HepG2 (cell line): Measurements from ENCODE around the gene BCL2L1. TPM values are rescaled to one million over a fixed set of nuclear protein-coding genes. Genes with fewer than 3 reads are reported as not detected.

Experiments
- EEA1 ChIP-seq: sonication (generic); formaldehyde crosslinking; IDR thresholded peaks from 2 replicates; pipeline ENCODE4 v1.5.1; 2020; ENCODE audit warnings: mild to moderate bottlenecking, missing genetic modification reagents, borderline replicate concordance
- ESRRA ChIP-seq: sonication (generic); formaldehyde crosslinking; IDR thresholded peaks from 2 replicates; pipeline ENCODE4 v1.5.1; 2020; ENCODE audit warnings: mild to moderate bottlenecking, low read depth, missing genetic modification reagents
- GABPA ChIP-seq, 2 experiments: IDR thresholded peaks; 2 replicates each; pipeline ENCODE4 v1.6.1; 2011 to 2016; ENCODE audit warnings: low read depth in 2 of 2, low read length in 1 of 2, missing biosample characterization in 1 of 2, missing genetic modification characterization in 1 of 2
- HNRNPUL1 ChIP-seq: fragments of 200-400 bp; formaldehyde crosslinking; IDR thresholded peaks from 2 replicates; pipeline ENCODE4 v1.6.1; 2017; ENCODE audit warnings: low read depth, mild to moderate bottlenecking, low read length, moderate library complexity
- KAT7 ChIP-seq: IDR thresholded peaks from 2 replicates; pipeline ENCODE4 v1.6.1; 2018; ENCODE audit warnings: borderline replicate concordance, missing compliant biosample characterization
- MXI1 ChIP-seq: IDR thresholded peaks from 3 replicates; pipeline ENCODE4 v1.6.1; 2012; ENCODE audit warnings: low read depth, low read length, inconsistent platforms, borderline replicate concordance
- NKX3-1 ChIP-seq: sonication (generic); formaldehyde crosslinking; IDR thresholded peaks from 2 replicates; pipeline ENCODE4 v1.5.0; 2020; ENCODE audit warnings: missing genetic modification reagents
- NRL ChIP-seq: sonication (generic); formaldehyde crosslinking; IDR thresholded peaks from 2 replicates; pipeline ENCODE4 v1.5.0; 2020; ENCODE audit warnings: missing genetic modification reagents, mild to moderate bottlenecking, moderate library complexity, borderline replicate concordance
- PHF5A ChIP-seq: IDR thresholded peaks from one replicate; pipeline ENCODE4 v1.6.1; 2018; ENCODE audit warnings: low read depth, missing genetic modification reagents; ENCODE audit not compliant: unreplicated experiment
- RBFOX2 ChIP-seq: fragments of 200-400 bp; formaldehyde crosslinking; IDR thresholded peaks from 2 replicates; pipeline ENCODE4 v1.6.1; 2017; ENCODE audit warnings: low read depth, mild to moderate bottlenecking, low read length
- SMARCC2 ChIP-seq: fragments of 450-650 bp; IDR thresholded peaks from 2 replicates; pipeline ENCODE4 v1.6.1; 2017; ENCODE audit warnings: antibody characterized with exemption, mild to moderate bottlenecking
- SMARCE1 ChIP-seq: fragments of 450-650 bp; IDR thresholded peaks from 2 replicates; pipeline ENCODE4 v1.6.1; 2017; ENCODE audit warnings: borderline replicate concordance
- SOX13 ChIP-seq, 3 experiments: fragments of 450-650 bp in 1 of 3; sonication (generic) in 1 of 3; formaldehyde crosslinking in 1 of 3; IDR thresholded peaks in 2 of 3; conservative IDR thresholded peaks in 1 of 3; 2 replicates each; pipeline versions ENCODE4 v1.5.0 to v1.6.1; 2016 to 2020; ENCODE audit warnings: antibody characterized with exemption in 1 of 3, mild to moderate bottlenecking in 1 of 3, missing compliant biosample characterization in 1 of 3, missing genetic modification reagents in 1 of 3, moderate library complexity in 1 of 3
- TBX3 ChIP-seq: fragments of 450-650 bp; IDR thresholded peaks from 2 replicates; pipeline ENCODE4 v1.6.1; 2017; ENCODE audit warnings: antibody characterized with exemption, mild to moderate bottlenecking, inconsistent platforms, borderline replicate concordance
- ZNF20 ChIP-seq: sonication (generic); formaldehyde crosslinking; IDR thresholded peaks from 2 replicates; pipeline ENCODE4 v1.4.0; 2020; ENCODE audit warnings: mild to moderate bottlenecking, moderate library complexity, missing genetic modification reagents
- ZNF317 ChIP-seq: sonication (generic); formaldehyde crosslinking; IDR thresholded peaks from 2 replicates; pipeline ENCODE4 v1.5.0; 2020; ENCODE audit warnings: mild to moderate bottlenecking, missing genetic modification reagents
- ZNF644 ChIP-seq: IDR thresholded peaks from 2 replicates; pipeline ENCODE4 v1.6.1; 2016; ENCODE audit warnings: low read depth
- ZNF720 ChIP-seq: sonication (generic); formaldehyde crosslinking; IDR thresholded peaks from 2 replicates; pipeline ENCODE4 v1.4.0; 2020; ENCODE audit warnings: missing genetic modification reagents
- ZNF737 ChIP-seq: sonication (generic); formaldehyde crosslinking; IDR thresholded peaks from 2 replicates; pipeline ENCODE4 v1.5.0; 2020; ENCODE audit warnings: missing genetic modification reagents, mild to moderate bottlenecking, borderline replicate concordance
- ZNF772 ChIP-seq: sonication (generic); formaldehyde crosslinking; IDR thresholded peaks from 2 replicates; pipeline ENCODE4 v1.5.0; 2020; ENCODE audit warnings: mild to moderate bottlenecking, missing genetic modification reagents
- ZSCAN21 ChIP-seq: sonication (generic); formaldehyde crosslinking; IDR thresholded peaks from 2 replicates; pipeline ENCODE4 v1.8.0; 2022; ENCODE audit warnings: mild to moderate bottlenecking, missing genetic modification reagents, moderate library complexity, borderline replicate concordance
- polyA plus RNA-seq, 8 experiments: library from polyadenylated mRNA; depleted of rRNA in 3 of 8; stranded (reverse) in 7 of 8; unstranded in 1 of 8; fragments of >200 nt; fragmentation: Illumina TruSeq in 4 of 8; extraction: Trizol in 4 of 8; gene quantifications; 2 replicates each; pipeline versions ENCODE4 v1.2.1 to v1.2.3, GENCODE V29; 2011 to 2016; ENCODE audit warnings: low read depth in 4 of 8, missing spikeins in 1 of 8, mixed read lengths in 1 of 8; ENCODE audit not compliant: insufficient read depth in 1 of 8
- total RNA-seq, 5 experiments: library from RNA; depleted of rRNA; stranded (reverse); fragments of >200 nt; fragmentation: Illumina TruSeq; extraction: Trizol; gene quantifications; 2 replicates each; pipeline ENCODE4 v1.2.3, GENCODE V29; 2016; ENCODE audit warnings: low read depth in 1 of 5
- TF ChIP-seq, protein P1 (sequence below): sonication (generic); formaldehyde crosslinking; IDR thresholded peaks from 2 replicates; pipeline ENCODE4 v1.4.0; 2020; ENCODE audit warnings: missing genetic modification reagents
- TF ChIP-seq, protein P2 (sequence below): sonication (generic); formaldehyde crosslinking; conservative IDR thresholded peaks from 2 replicates; pipeline ENCODE4 v1.8.0; 2022; ENCODE audit warnings: missing genetic modification reagents
- TF ChIP-seq, protein P3 (sequence below): sonication (generic); formaldehyde crosslinking; IDR thresholded peaks from 2 replicates; pipeline ENCODE4 v1.9.0; 2021; ENCODE audit warnings: missing genetic modification reagents, borderline replicate concordance

The BCL2L1 gene
- total and polyA plus RNA-seq, 2 of the 13 experiments (the other 11 are each of a cell fraction or from before 2014, with no cell fraction given), result 164 to 258 TPM

DNA sequence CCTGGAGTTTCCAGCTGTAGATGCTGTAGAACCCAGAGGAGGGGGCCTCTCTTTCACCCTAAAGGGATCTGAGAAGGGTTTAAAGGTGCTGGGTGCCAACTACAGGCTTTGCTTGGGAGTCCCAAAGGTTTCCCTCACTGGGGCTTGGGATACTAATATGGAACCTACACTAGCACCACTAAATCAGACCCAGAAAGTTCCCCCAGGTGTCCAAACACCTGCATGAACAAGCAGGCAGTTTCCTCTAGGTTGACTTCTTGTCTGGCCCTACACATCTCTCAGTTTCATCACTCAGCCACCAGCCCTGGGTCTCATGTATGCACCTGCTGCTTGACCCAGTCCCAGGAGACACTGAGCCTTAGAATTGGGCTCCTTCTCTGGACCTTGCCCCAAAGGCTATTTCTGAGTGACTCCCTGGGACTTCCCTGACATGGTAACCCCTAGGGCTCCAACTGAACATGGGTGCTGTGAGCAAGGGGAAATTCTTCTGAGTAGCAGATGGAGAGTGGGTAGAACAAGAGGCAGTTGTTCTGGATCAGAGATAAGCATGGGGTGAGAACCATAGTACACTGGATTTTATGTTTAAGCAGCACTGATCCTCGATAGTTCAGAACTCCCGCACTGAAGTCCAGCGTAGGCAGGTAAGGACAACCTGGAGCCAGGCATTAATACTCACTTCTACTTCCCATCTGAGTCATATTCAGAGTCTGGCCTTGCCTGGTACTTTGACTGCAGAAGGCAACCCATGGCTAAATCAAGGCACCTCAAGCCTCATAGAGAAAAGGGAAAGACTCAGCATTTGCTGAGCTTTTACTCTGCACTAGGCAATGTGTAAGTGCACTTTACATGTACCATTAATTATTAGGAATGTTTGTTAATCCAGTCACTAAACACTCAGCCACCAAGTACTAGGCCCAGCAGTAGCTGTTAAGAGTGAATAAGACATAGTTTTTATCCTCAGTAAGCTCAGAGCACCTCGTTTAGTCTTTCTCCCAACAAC lies 16.8 kb downstream of the BCL2L1 start (continued):
- TF ChIP-seq GABPA (IDR thresholded peaks at IDR 0.05; ENCODE audit: low read depth, low read length) (no peak), GABPA (CRISPR knock-in tag; IDR thresholded peaks at IDR 0.05; ENCODE audit: low read depth) (no peak), EEA1 (CRISPR knock-in tag) (0 out of 2 replicates have a peak, but pooled peaks have one; percentile 56), PHF5A (CRISPR knock-in tag) (no peak), ZNF317 (CRISPR knock-in tag) (0 out of 2 replicates have a peak, but pooled peaks have one; percentile 46), ZNF720 (CRISPR knock-in tag) (no peak), NRL (CRISPR knock-in tag) (no peak), ZSCAN21 (CRISPR knock-in tag) (peak; percentile 14; the same call in 1 of the 2 replicates), MXI1 (no peak), KAT7 (CRISPR knock-in tag) (no peak), SOX13 (IDR thresholded peaks at IDR 0.05) (no peak), SOX13 (CRISPR knock-in tag; conservative IDR thresholded peaks at IDR 0.05 in 1 of 2, IDR thresholded peaks at IDR 0.05 in 1 of 2) (0 out of 4 replicates have a peak, but pooled peaks of 1 of the 2 experiments have one; percentile 58), SMARCE1 (no peak), NKX3-1 (no peak), ZNF772 (0 out of 2 replicates have a peak, but pooled peaks have one; percentile 1), SMARCC2 (no peak), ESRRA (CRISPR knock-in tag) (no peak; the same call in 1 of the 2 replicates), ZNF737 (no peak), RBFOX2 (peak; percentile 66), HNRNPUL1 (no peak), ZNF644 (CRISPR knock-in tag) (no peak), TBX3 (no peak), ZNF20 (peak; percentile 75; the same call in 1 of the 2 replicates)
- TF ChIP-seq, protein P1, sequence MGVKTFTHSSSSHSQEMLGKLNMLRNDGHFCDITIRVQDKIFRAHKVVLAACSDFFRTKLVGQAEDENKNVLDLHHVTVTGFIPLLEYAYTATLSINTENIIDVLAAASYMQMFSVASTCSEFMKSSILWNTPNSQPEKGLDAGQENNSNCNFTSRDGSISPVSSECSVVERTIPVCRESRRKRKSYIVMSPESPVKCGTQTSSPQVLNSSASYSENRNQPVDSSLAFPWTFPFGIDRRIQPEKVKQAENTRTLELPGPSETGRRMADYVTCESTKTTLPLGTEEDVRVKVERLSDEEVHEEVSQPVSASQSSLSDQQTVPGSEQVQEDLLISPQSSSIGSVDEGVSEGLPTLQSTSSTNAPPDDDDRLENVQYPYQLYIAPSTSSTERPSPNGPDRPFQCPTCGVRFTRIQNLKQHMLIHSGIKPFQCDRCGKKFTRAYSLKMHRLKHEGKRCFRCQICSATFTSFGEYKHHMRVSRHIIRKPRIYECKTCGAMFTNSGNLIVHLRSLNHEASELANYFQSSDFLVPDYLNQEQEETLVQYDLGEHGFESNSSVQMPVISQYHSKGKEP (CRISPR knock-in tag), result 0 out of 2 replicates have a peak, but pooled peaks have one; percentile 67
- TF ChIP-seq, protein P2, sequence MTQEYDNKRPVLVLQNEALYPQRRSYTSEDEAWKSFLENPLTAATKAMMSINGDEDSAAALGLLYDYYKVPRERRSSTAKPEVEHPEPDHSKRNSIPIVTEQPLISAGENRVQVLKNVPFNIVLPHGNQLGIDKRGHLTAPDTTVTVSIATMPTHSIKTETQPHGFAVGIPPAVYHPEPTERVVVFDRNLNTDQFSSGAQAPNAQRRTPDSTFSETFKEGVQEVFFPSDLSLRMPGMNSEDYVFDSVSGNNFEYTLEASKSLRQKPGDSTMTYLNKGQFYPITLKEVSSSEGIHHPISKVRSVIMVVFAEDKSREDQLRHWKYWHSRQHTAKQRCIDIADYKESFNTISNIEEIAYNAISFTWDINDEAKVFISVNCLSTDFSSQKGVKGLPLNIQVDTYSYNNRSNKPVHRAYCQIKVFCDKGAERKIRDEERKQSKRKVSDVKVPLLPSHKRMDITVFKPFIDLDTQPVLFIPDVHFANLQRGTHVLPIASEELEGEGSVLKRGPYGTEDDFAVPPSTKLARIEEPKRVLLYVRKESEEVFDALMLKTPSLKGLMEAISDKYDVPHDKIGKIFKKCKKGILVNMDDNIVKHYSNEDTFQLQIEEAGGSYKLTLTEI, result no peak
- TF ChIP-seq, protein P3, sequence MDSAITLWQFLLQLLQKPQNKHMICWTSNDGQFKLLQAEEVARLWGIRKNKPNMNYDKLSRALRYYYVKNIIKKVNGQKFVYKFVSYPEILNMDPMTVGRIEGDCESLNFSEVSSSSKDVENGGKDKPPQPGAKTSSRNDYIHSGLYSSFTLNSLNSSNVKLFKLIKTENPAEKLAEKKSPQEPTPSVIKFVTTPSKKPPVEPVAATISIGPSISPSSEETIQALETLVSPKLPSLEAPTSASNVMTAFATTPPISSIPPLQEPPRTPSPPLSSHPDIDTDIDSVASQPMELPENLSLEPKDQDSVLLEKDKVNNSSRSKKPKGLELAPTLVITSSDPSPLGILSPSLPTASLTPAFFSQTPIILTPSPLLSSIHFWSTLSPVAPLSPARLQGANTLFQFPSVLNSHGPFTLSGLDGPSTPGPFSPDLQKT, result no peak
